NCI-H2081 treated with DMSO at 0.1 percent for 48 hours (cell line): ENCODE data around the gene PCDH15.
"Not testable (repeated sequence)": the region's sequence is repeated elsewhere in the genome, so short reads cannot be mapped to it uniquely, and the experiment has no call there.

Source experiments
- DNase-seq: peaks from one replicate; lab custom pipeline; 2025; lab: John Stamatoyannopoulos, UW

Gene PCDH15

DNA sequence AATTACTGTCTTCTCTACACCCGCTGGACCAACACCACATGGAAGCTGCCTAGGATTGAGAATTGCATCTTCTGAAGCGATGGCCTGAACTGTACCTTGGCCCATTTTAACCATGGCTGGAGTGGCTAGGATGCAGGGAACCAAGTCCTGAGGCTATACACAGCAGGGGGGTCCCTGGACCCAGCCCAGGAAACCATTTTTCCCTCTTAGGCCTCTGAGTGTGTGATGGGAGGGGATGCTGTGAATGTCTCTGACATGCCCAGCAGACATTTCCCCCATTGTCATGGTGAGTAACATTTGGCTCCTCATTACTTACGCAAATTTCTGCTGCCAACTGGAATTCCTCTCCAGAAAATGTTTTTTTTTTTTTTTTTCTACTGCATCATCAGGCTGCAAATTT lies 822.7 kb downstream of the PCDH15 start:
- DNase-seq, result no peak

- DNase-seq, result no peak
Observed at GRCh38 chr10:53977267-53977666, 823.8 kb downstream of the PCDH15 start.

- DNase-seq, result no peak
Observed at GRCh38 chr10:53957401-53957800, 843.6 kb downstream of the PCDH15 start.

DNA sequence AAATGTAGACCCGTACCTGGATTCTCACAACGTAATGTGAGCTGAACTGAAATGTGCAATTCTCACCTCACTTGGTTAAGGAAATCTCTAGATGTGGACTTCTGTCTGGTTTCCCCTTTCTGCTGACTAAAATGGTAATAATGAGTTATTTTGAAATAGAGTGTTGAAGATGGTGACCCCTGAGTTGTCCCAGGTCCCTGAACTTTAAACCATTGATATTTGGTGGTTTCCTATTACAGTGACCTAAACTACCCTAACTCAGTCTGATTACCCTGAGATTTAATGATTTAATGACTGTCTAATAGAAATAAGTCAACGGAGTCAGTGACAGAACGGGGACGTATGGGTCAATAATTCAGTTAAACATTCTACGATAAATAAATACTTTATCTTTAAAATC lies 845.9 kb downstream of the PCDH15 start:
- no peak for DNase-seq

DNA sequence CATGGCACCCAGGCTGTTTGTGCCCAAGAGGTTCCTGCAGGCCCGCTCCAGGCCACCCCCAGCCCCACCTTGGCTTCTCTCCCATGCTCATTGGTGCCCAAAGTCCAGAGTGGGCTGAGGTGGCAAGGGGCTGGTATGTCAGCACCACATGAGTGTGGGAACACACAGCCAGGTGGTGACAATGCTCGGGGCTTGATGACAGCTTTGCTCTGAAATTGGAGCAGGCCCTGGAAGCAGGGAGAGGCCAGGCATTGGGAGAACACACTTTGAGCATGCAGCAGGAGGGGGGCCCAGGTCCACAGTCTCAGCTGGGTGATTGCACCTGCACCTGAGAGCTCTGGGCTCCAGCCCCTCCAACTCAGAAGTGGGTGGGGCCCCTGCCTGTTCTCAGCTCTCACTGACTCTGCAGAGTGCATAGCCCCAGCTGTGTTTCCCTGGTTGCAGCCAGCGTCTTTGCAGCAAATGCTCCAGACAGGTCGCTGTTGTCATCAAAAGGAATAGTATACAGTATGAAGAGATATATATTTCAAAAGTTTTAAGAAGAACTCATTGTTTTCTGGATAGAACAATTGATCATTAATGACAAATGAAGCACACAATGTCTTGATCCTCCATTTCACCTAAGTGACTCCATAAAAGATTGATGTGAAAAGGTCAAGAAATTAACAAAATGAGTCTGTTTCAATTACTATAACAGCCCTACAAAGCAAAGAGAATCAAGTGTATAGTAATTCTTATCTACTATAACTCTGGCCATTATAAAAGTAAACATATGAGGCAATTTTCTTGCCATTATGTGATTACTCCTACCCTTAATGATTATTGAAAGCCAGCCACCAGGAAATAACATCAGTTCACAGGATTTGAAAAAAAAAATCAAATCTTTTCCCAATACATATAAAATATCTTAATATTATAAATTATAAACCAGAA lies 848.1 kb downstream of the PCDH15 start:
- DNase-seq, result no peak

DNA sequence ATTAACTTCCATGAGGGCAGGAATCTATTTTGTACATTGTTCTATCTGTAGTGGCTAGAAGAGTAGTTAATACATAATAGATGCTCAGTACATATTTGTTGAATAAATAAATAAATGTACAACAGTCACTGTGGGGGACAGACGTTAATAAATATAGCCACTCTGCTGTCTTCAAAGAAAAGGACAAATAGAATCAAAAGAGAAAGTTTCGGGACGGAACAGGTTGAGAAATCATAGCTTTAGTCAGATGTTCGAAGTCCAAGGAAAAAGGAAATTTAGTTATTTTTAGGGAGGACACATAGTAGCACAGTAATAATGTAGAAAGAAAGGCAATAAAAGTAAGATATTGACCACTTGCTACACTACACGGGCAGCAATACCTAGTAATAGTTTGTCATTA lies 861.4 kb downstream of the PCDH15 start:
- no peak for DNase-seq

GRCh38 chr10:53930648-53931047 lies 870.4 kb downstream of the PCDH15 start:
- DNase-seq, result no peak

- not testable (repeated sequence) for DNase-seq
Observed at GRCh38 chr10:53924051-53924700, 876.9 kb downstream of the PCDH15 start.

DNA sequence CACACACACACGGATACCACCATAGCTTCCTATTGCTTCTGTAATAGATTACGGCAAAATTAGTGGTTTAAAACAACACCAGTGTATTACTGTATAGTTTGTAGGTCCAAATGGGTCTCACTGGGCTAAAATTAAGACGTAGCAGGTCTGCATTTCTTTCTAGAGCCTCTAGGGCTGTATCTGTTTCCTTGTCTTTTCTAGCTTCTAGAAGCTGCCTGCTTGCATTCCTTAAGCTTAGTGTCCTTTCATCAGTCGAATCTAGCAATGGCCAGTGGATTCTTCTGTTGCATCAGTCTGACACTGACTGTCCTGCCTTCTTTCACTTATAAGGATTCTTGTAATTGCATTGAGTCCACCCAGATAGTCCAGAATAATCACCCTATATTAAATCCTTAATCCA lies 882.3 kb downstream of the PCDH15 start:
- no peak for DNase-seq

- DNase-seq, result no peak
Observed at GRCh38 chr10:53909791-53910190, 891.2 kb downstream of the PCDH15 start.

- no peak for DNase-seq
Observed at GRCh38 chr10:53904506-53905241, 896.4 kb downstream of the PCDH15 start.

- DNase-seq, result no peak
Observed at GRCh38 chr10:53903756-53904155, 897.3 kb downstream of the PCDH15 start.

GRCh38 chr10:53899463-53900160 lies 901.4 kb downstream of the PCDH15 start:
- DNase-seq, result no peak

- no peak for DNase-seq
Observed at GRCh38 chr10:53898532-53898931, 902.5 kb downstream of the PCDH15 start.

- DNase-seq, result no peak
Observed at GRCh38 chr10:53894145-53894544, 906.9 kb downstream of the PCDH15 start.

GRCh38 chr10:53893061-53893460 lies 908.0 kb downstream of the PCDH15 start:
- no peak for DNase-seq

GRCh38 chr10:53886325-53887300 lies 914.4 kb downstream of the PCDH15 start:
- DNase-seq, result no peak

GRCh38 chr10:53864846-53865245 lies 936.2 kb downstream of the PCDH15 start:
- DNase-seq, result no peak

DNA sequence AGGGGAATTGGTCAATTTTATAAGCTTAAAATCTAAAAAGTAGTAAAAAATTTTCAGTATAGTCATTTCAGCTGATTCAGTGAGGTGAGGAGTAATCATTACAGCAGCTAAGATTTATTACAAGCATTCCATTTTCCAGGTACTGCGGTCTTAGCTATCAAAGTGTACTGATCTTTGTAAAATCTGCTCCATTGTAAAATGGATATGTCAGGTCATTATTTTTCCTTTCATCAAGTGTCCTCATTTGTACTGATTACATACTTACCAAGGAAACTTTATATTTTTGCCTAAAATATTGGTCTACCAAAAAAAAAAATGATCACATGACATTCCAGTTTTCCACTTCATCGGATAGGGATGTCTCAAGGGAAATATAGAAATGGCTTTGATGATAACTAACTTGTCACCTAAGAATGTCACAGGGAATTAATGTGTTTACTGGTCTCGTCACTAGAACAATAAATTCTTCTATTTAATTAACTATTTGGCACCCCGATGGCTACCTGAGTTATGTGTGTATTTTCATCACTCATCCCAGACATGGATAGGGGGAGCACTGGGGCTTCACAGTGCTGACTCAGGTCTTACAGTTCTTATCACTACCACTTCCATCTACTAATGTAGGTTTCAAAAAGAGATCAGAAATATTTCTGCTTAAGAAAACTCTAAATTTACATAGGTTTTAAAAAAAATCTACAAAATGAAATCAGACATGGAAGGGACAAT lies 948.4 kb downstream of the PCDH15 start:
- DNase-seq, result no peak

- DNase-seq, result no peak
Observed at GRCh38 chr10:53846809-53847208, 954.2 kb downstream of the PCDH15 start.
